Ovary (tissue), 9 donors: ENCODE results near the gene CYP27C1. TPM values are rescaled to one million over a fixed set of nuclear protein-coding genes. Genes with fewer than 3 reads are reported as not detected.

Experiments used
- DNase-seq, 5 donors: peaks; one replicate each; pipeline ENCODE4 v3.0.0-alpha.2; 2019 to 2020
- H3K27ac ChIP-seq, 2 donors: fragments of 200-600 bp; one replicate each; pipeline versions ENCODE4 v1.5.1 to v1.8.0; 2019 to 2022
- H3K27me3 ChIP-seq: fragments of 200-600 bp; one replicate; pipeline ENCODE4 v1.8.0; 2022
- H3K36me3 ChIP-seq: fragments of 200-600 bp; sonication (generic); one replicate; pipeline ENCODE4 v1.5.1; 2019
- H3K4me1 ChIP-seq: one replicate; pipeline ENCODE4 v1.8.1; 2013; ENCODE audit warnings: mild to moderate bottlenecking, moderate library complexity; ENCODE audit not compliant: insufficient read depth
- H3K4me3 ChIP-seq: fragments of 200-600 bp; sonication (generic); one replicate; pipeline ENCODE4 v1.5.1; 2017
- H3K9me3 ChIP-seq, 2 donors: fragments of 200-600 bp in 1 of 2; sonication (generic) in 1 of 2; one replicate each; pipeline versions ENCODE4 v1.5.1 to v1.8.1; 2013 to 2019; ENCODE audit warnings: mild to moderate bottlenecking in 1 of 2, moderate library complexity in 1 of 2
- EP300 ChIP-seq: sonication (generic); formaldehyde crosslinking; IDR thresholded peaks from one replicate; pipeline ENCODE4 v1.6.1; 2017; ENCODE audit warnings: antibody characterized with exemption
- POLR2A ChIP-seq: fragments of 450-650 bp; IDR thresholded peaks from one replicate; pipeline ENCODE4 v1.6.1; 2017; ENCODE audit warnings: antibody characterized with exemption, mild to moderate bottlenecking, moderate library complexity
- WGBS, 3 donors: extraction: QIAGEN DNeasy Blood & Tissue Kit in 1 of 3; methylation state at CpG; one replicate each; pipeline versions ENCODE4 v1.1.5 to v1.1.7; 2013 to 2017; 5-methylcytosine and 5-hydroxymethylcytosine counted together
- intact Hi-C, 4 donors: fragments of 100-400 bp; cut with DNase I; formaldehyde crosslinking; loops; one replicate each; pipeline versions ENCODE4 v1.11.0 to v1.15.1; 2022 to 2023
- polyA plus RNA-seq, 2 donors: library from polyadenylated mRNA; stranded (reverse); fragments of 200-250 nt in 1 of 2; fragments of 350-450 nt in 1 of 2; fragmentation: Illumina TruSeq in 1 of 2; extraction: RNeasy Lipid Tissue Mini Kit (QIAGEN cat#74804) in 1 of 2; gene quantifications; one replicate each; pipeline ENCODE4 v1.2.3, GENCODE V29; 2013 to 2014
- total RNA-seq, 7 donors: library from RNA; depleted of rRNA in 2 of 7; stranded (reverse); fragments of >200 nt in 2 of 7; fragmentation: NEBNext Ultra II Directional in 3 of 7; extraction: Animal tissue kit (Norgen Biotek cat#: 25700) in 3 of 7; gene quantifications; one replicate each; pipeline versions ENCODE4 v1.1.0 to v1.2.4, GENCODE V29; 2016 to 2023
- TF ChIP-seq, protein P1 (sequence below), 3 donors: fragments of 450-650 bp in 2 of 3; fragments of 200-600 bp in 1 of 3; IDR thresholded peaks; one replicate each; pipeline versions ENCODE4 v1.5.1 to v1.8.0; 2016 to 2022; ENCODE audit warnings: antibody characterized with exemption in 3 of 3, mild to moderate bottlenecking in 1 of 3
- donor health status: DM: no; HTN: no; CAD: no; lungs with moderate emphysema.
- donor health status: DM: no; HTN: no; CAD: no.
- donor health status: Bipolar disorder and iron deficiency.
- donor health status: DM: yes; HTN: yes; CAD: no.
- donor health status: DM: no; HTN: no; CAD: no.
- donor health status: DM: yes; HTN: yes; CAD: no.

CYP27C1 gene
- total and polyA plus RNA-seq, 9 donors: 0.07 to 0.52 (median 0.17) TPM; not detected in 1

DNA sequence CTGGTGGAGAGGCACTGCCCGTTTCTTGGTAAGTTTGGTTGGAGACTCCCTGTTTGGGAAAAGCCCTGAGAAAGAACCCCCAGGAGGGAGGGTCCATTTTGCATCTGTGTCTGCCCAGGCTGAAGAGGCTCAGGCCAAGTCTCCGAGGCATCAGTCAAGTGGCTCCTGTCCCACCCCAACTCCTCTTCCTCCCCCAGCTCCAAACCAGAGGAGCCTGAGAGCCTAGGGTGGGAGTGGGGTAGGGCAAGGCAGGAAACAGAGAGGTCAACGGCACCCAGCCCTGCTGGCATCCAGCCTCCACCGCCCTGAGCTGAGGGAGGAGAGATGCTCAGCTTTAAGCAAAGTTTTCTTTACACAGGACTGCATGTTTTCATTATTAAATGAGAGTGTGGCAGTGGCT is 38.2 kb downstream of the CYP27C1 start:
- no peaks in the 10 kb centered on the region for H3K36me3 ChIP-seq
- WGBS, 3 donors: 72 to 77% (median 74%) methylated on average over 4 of the region's 4 CpGs
- no peak overlapping the region for H3K27ac ChIP-seq
- no peaks in the 10 kb centered on the region for H3K27me3 ChIP-seq
- DNase-seq: no peak
- no peak overlapping the region for H3K4me3 ChIP-seq
- intact Hi-C loops: no loop called here
- H3K4me1 ChIP-seq: no peaks in the 10 kb centered on the region
- TF ChIP-seq, protein P1, sequence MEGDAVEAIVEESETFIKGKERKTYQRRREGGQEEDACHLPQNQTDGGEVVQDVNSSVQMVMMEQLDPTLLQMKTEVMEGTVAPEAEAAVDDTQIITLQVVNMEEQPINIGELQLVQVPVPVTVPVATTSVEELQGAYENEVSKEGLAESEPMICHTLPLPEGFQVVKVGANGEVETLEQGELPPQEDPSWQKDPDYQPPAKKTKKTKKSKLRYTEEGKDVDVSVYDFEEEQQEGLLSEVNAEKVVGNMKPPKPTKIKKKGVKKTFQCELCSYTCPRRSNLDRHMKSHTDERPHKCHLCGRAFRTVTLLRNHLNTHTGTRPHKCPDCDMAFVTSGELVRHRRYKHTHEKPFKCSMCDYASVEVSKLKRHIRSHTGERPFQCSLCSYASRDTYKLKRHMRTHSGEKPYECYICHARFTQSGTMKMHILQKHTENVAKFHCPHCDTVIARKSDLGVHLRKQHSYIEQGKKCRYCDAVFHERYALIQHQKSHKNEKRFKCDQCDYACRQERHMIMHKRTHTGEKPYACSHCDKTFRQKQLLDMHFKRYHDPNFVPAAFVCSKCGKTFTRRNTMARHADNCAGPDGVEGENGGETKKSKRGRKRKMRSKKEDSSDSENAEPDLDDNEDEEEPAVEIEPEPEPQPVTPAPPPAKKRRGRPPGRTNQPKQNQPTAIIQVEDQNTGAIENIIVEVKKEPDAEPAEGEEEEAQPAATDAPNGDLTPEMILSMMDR (IDR thresholded peaks at IDR 0.05): no peak
- TF ChIP-seq EP300: no peak
- TF ChIP-seq POLR2A: no peak
- H3K9me3 ChIP-seq: no peaks in the 10 kb centered on the region

DNA sequence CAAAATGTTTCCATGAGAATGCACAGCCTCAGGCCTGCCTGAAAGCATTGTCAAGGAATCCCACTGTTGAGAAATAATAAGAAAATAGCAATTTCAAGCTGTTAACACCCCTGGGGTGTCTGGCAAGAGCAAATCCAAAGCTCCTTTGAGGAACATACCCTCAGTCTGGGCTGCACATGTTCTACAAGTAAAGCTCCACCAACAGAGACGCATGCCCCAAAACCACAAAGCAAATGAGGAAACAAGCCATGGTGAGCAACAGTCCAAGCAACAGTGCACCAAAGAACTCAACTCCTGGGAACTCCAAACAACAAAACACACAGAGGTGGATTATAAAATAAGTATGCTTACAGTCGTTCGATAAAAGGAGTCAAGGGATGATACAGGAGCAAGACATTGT is 40.3 kb downstream of the CYP27C1 start:
- no peaks in the 10 kb centered on the region for H3K36me3 ChIP-seq
- no peaks in the 10 kb centered on the region for H3K9me3 ChIP-seq
- no peak overlapping the region for H3K4me3 ChIP-seq
- no peak for DNase-seq
- TF ChIP-seq, protein P1 (IDR thresholded peaks at IDR 0.05): no peak
- no peak for TF ChIP-seq EP300
- no peak for TF ChIP-seq POLR2A
- H3K4me1 ChIP-seq: peaks cover 9% of the 10 kb centered on the region
- H3K27me3 ChIP-seq: no peaks in the 10 kb centered on the region
- intact Hi-C loops: no loop called here
- WGBS, 3 donors: 75 to 91% (median 76%) methylated on average over 3 of the region's 3 CpGs
- no peak overlapping the region for H3K27ac ChIP-seq

DNA sequence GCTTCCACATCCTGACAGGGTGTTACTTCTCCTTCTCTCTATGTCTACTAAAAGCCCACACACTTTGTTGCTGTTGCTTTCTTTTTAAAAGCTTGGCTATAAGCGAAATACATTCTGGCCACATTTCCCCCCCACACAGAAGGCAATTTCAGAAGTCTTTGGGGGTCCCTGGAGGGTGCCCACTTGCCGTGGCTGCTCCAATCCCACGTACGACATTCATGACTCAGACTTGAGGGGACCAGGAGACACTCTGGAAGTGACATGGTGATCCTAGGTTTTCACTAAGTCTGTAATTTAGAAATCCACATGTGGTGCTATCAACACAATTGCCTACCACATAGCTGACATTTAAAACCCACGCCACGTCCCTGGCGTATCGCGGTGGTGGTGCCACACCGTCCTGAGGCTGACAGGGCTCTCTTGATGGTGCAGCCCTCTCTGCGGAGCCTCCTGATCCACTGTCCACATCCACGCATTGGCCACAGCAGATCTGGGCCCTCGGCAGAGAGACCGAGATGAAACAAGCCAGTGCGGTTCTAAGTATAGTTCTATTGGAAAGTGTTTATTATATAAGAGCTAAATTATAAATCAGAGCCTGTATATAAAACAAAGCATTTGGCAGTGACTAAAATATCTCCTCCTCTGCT is 42.4 kb downstream of the CYP27C1 start:
- intact Hi-C loops: no loop called here
- DNase-seq: no peak

DNA sequence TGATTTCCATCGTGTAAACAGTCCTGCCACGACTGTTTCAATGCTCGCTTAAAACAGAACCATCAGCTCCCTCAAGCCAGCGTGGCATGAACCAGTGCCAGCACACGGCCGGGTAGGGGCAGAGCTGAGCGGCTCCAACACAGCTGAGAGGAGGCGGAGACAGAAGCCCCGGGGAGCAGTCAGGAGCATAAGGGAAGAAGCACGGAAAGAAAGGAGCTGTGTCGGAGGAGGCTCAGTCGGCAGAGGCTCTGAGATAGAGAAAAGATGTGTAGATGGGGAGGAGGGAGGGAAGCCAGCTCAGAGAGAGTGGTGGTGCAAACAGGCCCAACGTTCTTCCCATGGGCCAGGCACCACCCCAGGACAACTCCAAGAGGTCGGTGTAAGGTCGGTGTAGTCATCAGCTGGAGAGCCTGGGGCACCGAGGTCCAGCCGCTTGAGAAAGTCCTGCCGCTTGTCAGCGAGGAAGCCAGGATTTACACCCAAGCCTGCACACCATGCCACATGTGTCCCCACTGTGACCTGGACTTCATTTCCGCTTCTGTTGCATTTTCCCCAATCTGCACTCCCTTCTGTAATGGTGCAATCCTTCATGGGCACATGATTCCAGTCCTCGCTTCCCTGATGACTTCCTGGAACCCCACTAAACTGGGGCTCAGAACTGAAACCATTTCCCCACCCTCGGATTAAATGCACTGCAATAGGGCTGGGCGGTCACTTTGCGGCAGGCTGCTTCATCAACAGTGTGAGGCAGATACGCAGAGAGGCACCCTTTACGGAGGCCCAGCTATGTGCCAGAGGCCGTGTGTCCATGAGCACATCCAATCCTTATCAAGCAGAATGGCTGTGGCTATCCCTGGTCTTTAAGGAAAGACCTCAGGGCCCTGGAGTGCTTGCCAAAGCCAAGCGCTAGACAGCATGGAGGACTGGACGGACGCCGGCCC is 43.5 kb downstream of the CYP27C1 start:
- peak overlapping the region; percentile 23 to 55 for H3K27ac ChIP-seq

More for the DNA sequence above, 42.4 kb downstream of the CYP27C1 start:
- H3K4me3 ChIP-seq: no peak overlapping the region
- TF ChIP-seq EP300: no peak
- TF ChIP-seq, protein P1 (IDR thresholded peaks at IDR 0.05): no peak
- no peak overlapping the region for H3K27ac ChIP-seq
- H3K27me3 ChIP-seq: no peaks in the 10 kb centered on the region
- no peaks in the 10 kb centered on the region for H3K36me3 ChIP-seq
- H3K9me3 ChIP-seq: no peaks in the 10 kb centered on the region
- 95 to 96% (median 95%) methylated on average over 15 of the region's 15 CpGs for WGBS, 3 donors
- H3K4me1 ChIP-seq: peaks cover 9% of the 10 kb centered on the region

More for the DNA sequence above, 43.5 kb downstream of the CYP27C1 start:
- Histone ChIP-seq H3K4me3 (no peak overlapping the region), H3K9me3 (no peaks in the 10 kb centered on the region), H3K4me1 (peaks cover 9% of the 10 kb centered on the region), H3K27me3 (no peaks in the 10 kb centered on the region), H3K36me3 (no peaks in the 10 kb centered on the region)
- WGBS, 3 donors: 55 to 68% (median 65%) methylated on average over 31 of the region's 31 CpGs
- peak in 1 of 5 donors; percentile 60 for DNase-seq
- TF ChIP-seq EP300: no peak
- no peak for TF ChIP-seq POLR2A
- TF ChIP-seq, protein P1 (IDR thresholded peaks at IDR 0.05): no peak
- intact Hi-C loops: no loop called here
